Measurements from ENCODE around the gene SLC38A8. TPM values are rescaled to one million over a fixed set of nuclear protein-coding genes. Genes with fewer than 3 reads are reported as not detected.

SLC38A8 gene
- total RNA-seq, 1 experiment from 2014 or later: not detected

GRCh38 chr16:84071121-84071520 lies 28.5 kb upstream of the SLC38A8 start:
- H3K9me3 ChIP-seq (ENCODE audit: control insufficient read depth, insufficient read depth, low read depth, low read length): no peaks in the 10 kb centered on the region
- no peak for ATAC-seq
- H3K27me3 ChIP-seq (ENCODE audit: control insufficient read depth, insufficient read depth, low read length): no peaks in the 10 kb centered on the region
- ChIA-PET CTCF (no interaction called here), POLR2A (no interaction called here)
- H3K4me1 ChIP-seq (ENCODE audit: control insufficient read depth, insufficient read depth, low read length): no peaks in the 10 kb centered on the region
- no peak overlapping the region for H3K27ac ChIP-seq (ENCODE audit: low read length)
- intact Hi-C loops (cut with micrococcal nuclease; ENCODE audit: unreplicated experiment) (no loop called here), in situ Hi-C loops (cut with HindIII; ENCODE audit: low pct_unique_long_range_greater_than_20kb, low sequenced_read_pairs) (no loop called here)
- H3K36me3 ChIP-seq (ENCODE audit: control insufficient read depth, insufficient read depth, low read length): peaks cover 2% of the 10 kb centered on the region
- TF ChIP-seq REST (IDR thresholded peaks at IDR 0.05; ENCODE audit: insufficient read depth in 1 of 2, low read depth in 2 of 2, low read length in 1 of 2) (no peak), CTCF (IDR thresholded peaks at IDR 0.05) (no peak), SIN3A (IDR thresholded peaks at IDR 0.05; ENCODE audit: borderline replicate concordance, insufficient read depth, low read depth, low read length) (no peak), TCF7L2 (IDR thresholded peaks at IDR 0.05; ENCODE audit: low read depth, low read length) (no peak), POLR2AphosphoS5 (IDR thresholded peaks at IDR 0.05; ENCODE audit: low read depth, low read length) (no peak)
- H3K4me3 ChIP-seq (ENCODE audit: low read depth in 2 of 2, low read length in 2 of 2): no peak overlapping the region
- BruUV-seq (replicated peaks): no TSS peak
- DNase-seq (ENCODE audit: low read depth, low spot score): no peak

GRCh38 chr16:84069540-84069939 lies 26.9 kb upstream of the SLC38A8 start:
- Histone ChIP-seq H3K36me3 (ENCODE audit: control insufficient read depth, insufficient read depth, low read length) (peaks cover 5% of the 10 kb centered on the region), H3K4me1 (ENCODE audit: control insufficient read depth, insufficient read depth, low read length) (no peaks in the 10 kb centered on the region), H3K27me3 (ENCODE audit: control insufficient read depth, insufficient read depth, low read length) (no peaks in the 10 kb centered on the region), H3K27ac (ENCODE audit: low read length) (no peak overlapping the region), H3K4me3 (ENCODE audit: low read depth in 2 of 2, low read length in 2 of 2) (no peak overlapping the region), H3K9me3 (ENCODE audit: control insufficient read depth, insufficient read depth, low read depth, low read length) (no peaks in the 10 kb centered on the region)
- BruUV-seq (replicated peaks): no TSS peak
- ChIA-PET POLR2A (no interaction called here), CTCF (no interaction called here)
- DNase-seq (ENCODE audit: low read depth, low spot score) (no peak), ATAC-seq (no peak)
- intact Hi-C loops (cut with micrococcal nuclease; ENCODE audit: unreplicated experiment) (no loop called here), in situ Hi-C loops (cut with HindIII; ENCODE audit: low pct_unique_long_range_greater_than_20kb, low sequenced_read_pairs) (no loop called here)
- TF ChIP-seq TCF7L2 (IDR thresholded peaks at IDR 0.05; ENCODE audit: low read depth, low read length): no peak
- no peak for TF ChIP-seq CTCF (IDR thresholded peaks at IDR 0.05)
- no peak for TF ChIP-seq POLR2AphosphoS5 (IDR thresholded peaks at IDR 0.05; ENCODE audit: low read depth, low read length)
- no peak for TF ChIP-seq SIN3A (IDR thresholded peaks at IDR 0.05; ENCODE audit: borderline replicate concordance, insufficient read depth, low read depth, low read length)
- TF ChIP-seq REST (IDR thresholded peaks at IDR 0.05; ENCODE audit: insufficient read depth in 1 of 2, low read depth in 2 of 2, low read length in 1 of 2): no peak

Data from Panc1 (cell line).